Nephron (organoid): Measurements from ENCODE around the gene SRSF4.

Experiments used
- H3K27ac Mint-ChIP-seq, 3 experiments: 2 replicates each; pipeline ENCODE4 v1.8.0; 2020; ENCODE audit warnings: mixed read lengths in 3 of 3, mild to moderate bottlenecking in 2 of 3, moderate library complexity in 1 of 3
- H3K27me3 Mint-ChIP-seq: 2 replicates; pipeline ENCODE4 v1.8.0; 2021; ENCODE audit warnings: low read depth, mild to moderate bottlenecking, moderate library complexity, mixed read lengths
- H3K36me3 Mint-ChIP-seq: 2 replicates; pipeline ENCODE4 v1.8.0; 2020; ENCODE audit warnings: low read depth, mixed read lengths
- H3K4me1 Mint-ChIP-seq: 2 replicates; pipeline ENCODE4 v1.8.0; 2020; ENCODE audit warnings: mixed read lengths
- H3K4me3 Mint-ChIP-seq, 3 experiments: 2 replicates each; pipeline ENCODE4 v1.8.0; 2020; ENCODE audit warnings: mild to moderate bottlenecking in 3 of 3, mixed read lengths in 3 of 3, moderate library complexity in 2 of 3
- H3K9me3 Mint-ChIP-seq: 2 replicates; pipeline ENCODE4 v1.8.0; 2020; ENCODE audit warnings: mixed read lengths
- CTCF ChIP-seq, 3 experiments: fragments of 200-600 bp; sonication (generic); IDR thresholded peaks; one replicate each; pipeline ENCODE4 v1.5.0; 2021; ENCODE audit warnings: antibody characterized with exemption in 3 of 3; ENCODE audit not compliant: unreplicated experiment in 3 of 3

SRSF4 gene

GRCh38 chr1:29167904-29168303, 13.8 kb downstream of the SRSF4 start:
- H3K9me3 Mint-ChIP-seq: no peaks in the 10 kb centered on the region
- H3K4me1 Mint-ChIP-seq: peaks cover 56% of the 10 kb centered on the region
- peak overlapping the region in 1 of 3 experiments; percentile 13 for H3K27ac Mint-ChIP-seq
- H3K4me3 Mint-ChIP-seq: no peak overlapping the region
- peaks cover 63% of the 10 kb centered on the region for H3K36me3 Mint-ChIP-seq
- no peaks in the 10 kb centered on the region for H3K27me3 Mint-ChIP-seq
- TF ChIP-seq CTCF (IDR thresholded peaks at IDR 0.05; ENCODE audit: unreplicated experiment in 3 of 3): no peak

- peaks cover 51% of the 10 kb centered on the region for H3K4me1 Mint-ChIP-seq
- no peak overlapping the region for H3K4me3 Mint-ChIP-seq
- H3K27ac Mint-ChIP-seq: peak overlapping the region; percentile 25 to 76 (median 72)
- no peak for TF ChIP-seq CTCF (IDR thresholded peaks at IDR 0.05; ENCODE audit: unreplicated experiment in 3 of 3)
- peaks cover 52% of the 10 kb centered on the region for H3K36me3 Mint-ChIP-seq
- H3K9me3 Mint-ChIP-seq: no peaks in the 10 kb centered on the region
- no peaks in the 10 kb centered on the region for H3K27me3 Mint-ChIP-seq
These were observed 15.3 kb downstream of the SRSF4 start for GRCh38 chr1:29166291-29166878.

- no peak overlapping the region for H3K4me3 Mint-ChIP-seq
- peaks cover 37% of the 10 kb centered on the region for H3K4me1 Mint-ChIP-seq
- peaks cover 58% of the 10 kb centered on the region for H3K36me3 Mint-ChIP-seq
- no peak for TF ChIP-seq CTCF (IDR thresholded peaks at IDR 0.05; ENCODE audit: unreplicated experiment in 3 of 3)
- H3K9me3 Mint-ChIP-seq: no peaks in the 10 kb centered on the region
- H3K27ac Mint-ChIP-seq: peak overlapping the region; percentile 25 to 76 (median 33)
- no peaks in the 10 kb centered on the region for H3K27me3 Mint-ChIP-seq
These were observed 17.1 kb downstream of the SRSF4 start for GRCh38 chr1:29164588-29164987.

GRCh38 chr1:29162476-29163138, 19.1 kb downstream of the SRSF4 start:
- no peaks in the 10 kb centered on the region for H3K27me3 Mint-ChIP-seq
- H3K9me3 Mint-ChIP-seq: no peaks in the 10 kb centered on the region
- no peak for TF ChIP-seq CTCF (IDR thresholded peaks at IDR 0.05; ENCODE audit: unreplicated experiment in 3 of 3)
- H3K4me1 Mint-ChIP-seq: peaks cover 26% of the 10 kb centered on the region
- peaks cover 68% of the 10 kb centered on the region for H3K36me3 Mint-ChIP-seq
- H3K27ac Mint-ChIP-seq: no peak overlapping the region
- no peak overlapping the region for H3K4me3 Mint-ChIP-seq

GRCh38 chr1:29162025-29162424, 19.7 kb downstream of the SRSF4 start:
- Mint-ChIP-seq H3K27ac (peak overlapping the region in 1 of 3 experiments; percentile 23), H3K4me1 (peaks cover 32% of the 10 kb centered on the region), H3K27me3 (no peaks in the 10 kb centered on the region), H3K9me3 (no peaks in the 10 kb centered on the region), H3K36me3 (peaks cover 70% of the 10 kb centered on the region), H3K4me3 (no peak overlapping the region)
- TF ChIP-seq CTCF (IDR thresholded peaks at IDR 0.05; ENCODE audit: unreplicated experiment in 3 of 3): no peak

GRCh38 chr1:29159773-29160172, 21.9 kb downstream of the SRSF4 start:
- H3K9me3 Mint-ChIP-seq: no peaks in the 10 kb centered on the region
- H3K27ac Mint-ChIP-seq: peak overlapping the region in 1 of 3 experiments; percentile 27
- no peaks in the 10 kb centered on the region for H3K27me3 Mint-ChIP-seq
- no peak overlapping the region for H3K4me3 Mint-ChIP-seq
- no peak for TF ChIP-seq CTCF (IDR thresholded peaks at IDR 0.05; ENCODE audit: unreplicated experiment in 3 of 3)
- peaks cover 33% of the 10 kb centered on the region for H3K4me1 Mint-ChIP-seq
- peaks cover 66% of the 10 kb centered on the region for H3K36me3 Mint-ChIP-seq
